GM10847 (cell line): ENCODE data around the gene FAM13A.

Experiments used
- POLR2A ChIP-seq: IDR thresholded peaks from 2 replicates; pipeline ENCODE4 v1.6.1; 2011; ENCODE audit not compliant: insufficient read length; ENCODE audit errors: extremely low read depth

FAM13A gene

DNA sequence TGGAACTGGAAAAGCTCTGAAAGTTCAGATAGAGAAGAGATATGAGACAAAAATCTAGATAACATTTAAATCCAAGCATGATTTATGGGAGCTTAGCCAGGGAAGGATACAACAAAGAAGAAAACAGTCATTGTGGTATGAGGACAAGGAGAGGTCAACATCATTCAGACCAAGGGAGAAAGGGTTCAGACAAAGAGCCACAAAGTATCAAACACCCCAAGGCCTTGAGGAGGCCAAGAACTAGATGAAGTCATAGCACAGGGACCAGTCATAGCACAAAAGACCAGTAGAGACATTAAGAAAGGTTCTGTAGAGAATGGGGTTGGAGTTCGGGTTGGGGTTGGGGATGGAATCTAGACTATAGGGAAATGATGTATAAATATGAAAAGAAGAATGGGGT is 282.0 kb downstream of the FAM13A start:
- no peak for TF ChIP-seq POLR2A

DNA sequence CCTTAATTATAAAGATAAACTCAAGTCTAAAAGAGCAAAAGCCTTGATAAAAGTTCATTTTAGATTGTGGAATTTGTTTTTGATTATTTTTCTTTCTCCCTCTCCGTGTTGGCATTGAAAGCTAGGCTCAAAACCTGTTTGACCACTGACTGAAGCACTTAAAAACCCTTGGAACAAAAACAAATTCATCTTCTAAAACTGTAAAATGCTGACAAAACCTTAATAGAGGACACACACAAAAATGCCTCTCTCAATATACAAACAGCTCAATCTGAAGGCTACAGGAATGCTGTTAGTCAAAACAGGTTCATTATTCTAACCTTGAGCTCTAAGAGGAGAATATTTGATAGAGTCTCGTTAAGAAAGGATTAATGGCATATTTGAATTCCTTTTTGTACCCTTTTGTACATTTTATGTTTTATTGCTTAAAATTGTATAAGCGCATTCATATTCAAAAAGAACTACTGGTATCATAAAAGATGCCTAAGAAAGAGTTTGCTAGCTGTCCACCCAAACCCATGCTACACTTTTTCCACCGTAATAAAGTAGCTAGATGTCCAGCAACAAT is 285.0 kb downstream of the FAM13A start:
- TF ChIP-seq POLR2A, result no peak

DNA sequence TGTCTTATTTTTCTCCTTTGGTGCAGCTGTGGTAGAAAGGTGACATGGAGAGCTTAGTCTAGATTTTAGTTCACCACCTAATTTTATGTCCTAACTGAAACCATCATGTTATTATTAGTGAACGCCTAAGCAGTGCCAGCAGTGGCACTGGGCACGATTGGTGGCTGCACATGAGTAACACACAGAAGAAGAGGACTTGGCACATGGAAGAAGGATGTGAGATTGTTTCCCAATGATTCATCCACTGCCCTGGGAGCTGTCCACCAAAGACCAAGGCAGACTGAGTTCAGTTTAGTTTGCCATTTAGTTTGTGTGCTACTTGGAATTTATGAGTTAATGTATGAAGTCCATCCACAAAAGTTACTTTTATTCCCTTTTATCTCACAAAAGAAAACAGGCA is 291.3 kb downstream of the FAM13A start:
- TF ChIP-seq POLR2A, result no peak

DNA sequence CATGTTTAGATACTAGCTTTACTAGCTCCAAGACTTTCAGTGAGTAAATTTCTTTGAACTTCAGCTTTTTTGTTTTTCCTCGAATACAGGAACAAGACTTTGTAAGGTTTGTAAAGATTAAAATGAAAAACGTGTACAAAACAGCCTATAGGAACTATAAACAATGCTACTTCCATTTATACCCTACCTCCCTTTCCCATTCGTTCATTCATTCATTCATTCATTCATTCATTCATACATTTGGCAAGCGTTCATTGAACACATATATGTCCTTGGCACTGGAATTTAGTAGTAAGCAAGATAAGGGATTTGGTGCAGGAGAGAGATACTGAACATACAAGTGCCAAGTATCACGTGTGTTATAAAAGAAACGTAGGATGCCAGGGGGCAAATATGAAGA is 293.9 kb downstream of the FAM13A start:
- no peak for TF ChIP-seq POLR2A

DNA sequence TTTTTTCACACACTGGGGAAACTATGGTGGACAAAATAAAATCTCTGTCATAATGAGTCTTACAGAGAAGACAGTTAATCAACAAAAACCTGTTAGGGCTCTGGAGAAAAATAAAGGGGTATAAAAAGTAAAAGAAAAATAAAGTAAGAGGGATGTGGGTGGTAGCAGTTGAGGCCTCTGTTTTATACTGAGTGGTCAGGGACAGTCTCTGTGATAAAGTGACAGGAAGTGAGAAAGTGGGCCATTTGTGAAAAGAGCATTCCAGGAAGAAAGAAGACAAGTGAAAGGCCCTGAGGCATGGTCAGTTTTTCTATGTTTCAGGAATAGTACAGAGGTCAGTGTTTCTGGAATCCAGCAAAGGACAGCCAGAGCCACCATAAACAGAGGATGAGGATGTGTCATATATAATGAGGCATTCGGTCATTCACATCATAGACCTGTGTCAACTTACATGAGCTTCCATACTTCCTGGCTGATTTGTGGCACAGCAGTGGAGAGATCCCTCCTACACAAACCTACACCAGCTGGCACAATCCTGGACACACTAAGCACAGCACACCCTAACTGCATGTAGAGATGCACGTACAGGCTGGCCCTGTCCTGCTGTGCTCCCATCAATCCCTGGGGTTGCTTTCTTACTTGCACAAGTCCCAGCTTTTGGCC is 295.0 kb downstream of the FAM13A start:
- TF ChIP-seq POLR2A, result no peak

DNA sequence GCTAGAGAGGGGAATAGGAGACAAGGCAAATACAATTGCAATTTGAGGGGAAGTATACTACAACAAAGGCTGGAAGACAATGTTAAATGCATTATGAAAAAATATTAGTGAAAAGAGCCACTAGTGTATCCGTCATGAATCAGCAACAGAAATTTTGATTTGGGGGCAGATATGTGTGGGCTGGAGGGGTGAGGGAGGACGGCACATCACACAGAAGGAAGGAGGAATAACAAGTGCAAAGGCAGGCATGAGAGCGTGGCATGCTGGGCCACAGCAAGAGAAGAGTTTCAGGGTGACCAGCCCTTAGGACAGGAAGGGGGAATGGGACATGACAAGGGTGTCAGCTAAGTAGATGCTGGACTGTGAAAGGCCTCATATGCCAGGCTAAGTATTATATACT is 295.6 kb downstream of the FAM13A start:
- no peak for TF ChIP-seq POLR2A

DNA sequence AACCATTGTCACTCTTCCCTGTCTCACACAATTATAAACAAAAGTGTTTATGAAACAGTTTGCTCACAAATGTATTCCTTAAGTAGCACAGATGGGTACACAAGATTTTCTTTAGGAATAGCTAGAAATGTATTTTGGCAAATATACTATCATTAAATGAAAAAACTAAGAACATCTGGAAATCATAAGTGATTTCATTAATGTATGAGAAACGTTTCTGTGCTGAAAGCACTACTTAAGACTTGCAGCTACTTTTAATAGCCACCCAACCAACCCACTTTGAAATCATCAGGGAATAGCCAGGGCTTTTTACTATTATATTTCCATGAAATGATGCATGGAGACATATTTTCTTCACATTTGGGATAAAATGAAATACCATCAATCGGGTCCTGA is 297.1 kb downstream of the FAM13A start:
- TF ChIP-seq POLR2A, result no peak

DNA sequence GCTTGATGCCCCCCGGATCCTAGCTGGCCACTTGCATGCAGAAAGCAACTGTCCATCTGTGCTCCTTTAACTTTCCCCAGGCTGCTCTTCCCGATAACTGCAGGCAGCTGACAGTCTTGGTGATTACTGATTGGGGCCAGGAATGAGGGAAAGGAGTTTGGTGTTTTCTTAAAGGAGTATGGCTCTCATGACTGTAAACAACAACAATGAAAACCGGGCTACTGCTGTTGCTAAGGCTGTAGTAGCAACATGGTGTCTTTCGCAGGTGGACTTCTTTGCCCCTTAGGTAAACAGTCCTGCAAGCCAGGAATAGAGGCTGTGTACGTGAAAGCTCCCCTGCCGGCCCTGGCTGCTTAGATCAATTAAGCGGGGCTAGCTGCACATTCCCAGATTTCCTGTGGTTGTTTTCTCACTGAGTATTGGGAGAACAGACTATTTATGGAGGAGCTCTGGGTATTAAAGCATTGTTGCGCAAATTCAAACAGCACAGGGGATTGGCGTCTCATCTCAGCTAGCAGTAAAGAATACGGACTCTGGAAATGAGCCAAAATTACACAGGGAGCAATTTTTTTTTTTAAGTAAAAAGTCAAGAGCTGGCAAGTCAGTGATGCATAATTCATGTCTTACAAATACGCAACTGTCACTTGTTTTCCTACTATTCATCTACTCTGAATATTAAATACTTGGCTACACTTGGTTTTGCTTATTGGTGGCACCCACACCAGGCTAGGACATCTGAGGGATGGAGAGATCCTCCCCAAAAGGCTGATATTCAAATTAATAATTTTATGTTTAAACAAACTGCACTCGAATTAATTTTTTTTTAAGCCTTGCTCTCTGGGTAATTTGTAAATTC is 297.7 kb downstream of the FAM13A start:
- no peak for TF ChIP-seq POLR2A

DNA sequence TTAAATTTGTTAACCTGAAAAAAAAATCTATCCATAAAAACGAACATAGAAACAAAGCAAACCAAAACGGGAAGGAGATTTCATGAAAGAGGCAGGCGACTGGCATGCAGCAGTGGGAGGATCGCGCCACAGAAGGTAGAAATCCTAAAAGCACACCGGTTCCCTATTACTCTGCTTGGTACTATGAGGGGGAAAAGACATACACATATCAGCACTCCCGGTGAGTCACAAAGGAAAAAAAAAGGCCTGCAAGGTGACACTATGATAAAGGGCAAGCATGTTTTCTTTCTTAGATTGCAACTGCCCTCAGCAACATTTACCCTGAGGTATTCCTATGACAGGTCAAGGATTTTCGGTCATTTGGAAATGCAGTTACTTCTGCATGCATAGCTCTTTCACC is 298.7 kb downstream of the FAM13A start:
- TF ChIP-seq POLR2A, result no peak

DNA sequence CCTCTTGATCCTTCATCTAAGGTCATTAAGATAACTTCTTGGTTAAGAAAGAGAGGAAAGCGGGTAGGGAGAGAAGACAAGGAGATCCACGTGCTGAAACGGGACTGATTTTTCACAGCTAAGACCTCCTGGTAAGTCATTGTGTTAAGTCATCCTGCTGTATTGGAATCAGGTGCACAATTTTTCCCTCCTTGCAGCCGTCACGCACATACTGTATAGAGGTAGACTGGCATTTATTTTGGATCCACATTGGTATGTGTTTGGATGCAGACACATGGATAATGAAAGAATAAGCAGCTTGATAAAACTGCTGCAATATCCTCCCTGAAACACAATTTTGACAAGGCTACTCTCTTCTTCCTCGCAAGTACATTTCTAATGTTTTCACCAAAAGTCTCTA is 299.2 kb downstream of the FAM13A start:
- TF ChIP-seq POLR2A, result no peak

DNA sequence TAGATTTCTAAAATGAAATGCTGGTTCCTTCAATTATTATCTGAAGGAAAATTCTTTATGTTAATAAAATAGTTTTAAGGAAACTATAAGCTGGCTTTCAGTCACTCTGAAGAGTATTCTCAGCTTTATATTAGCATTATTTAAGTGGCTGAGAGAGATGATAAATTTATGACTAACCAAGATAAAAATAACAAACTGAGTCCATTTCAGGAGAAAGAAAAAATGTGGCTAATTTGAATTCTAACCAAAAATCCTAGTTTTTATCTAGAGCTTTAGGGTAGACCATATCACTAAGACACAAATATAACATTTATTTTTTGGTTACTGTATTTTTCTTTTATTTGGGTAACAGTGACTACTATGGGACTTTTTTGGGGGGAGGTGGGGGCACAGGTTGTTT is 299.9 kb downstream of the FAM13A start:
- TF ChIP-seq POLR2A, result no peak

DNA sequence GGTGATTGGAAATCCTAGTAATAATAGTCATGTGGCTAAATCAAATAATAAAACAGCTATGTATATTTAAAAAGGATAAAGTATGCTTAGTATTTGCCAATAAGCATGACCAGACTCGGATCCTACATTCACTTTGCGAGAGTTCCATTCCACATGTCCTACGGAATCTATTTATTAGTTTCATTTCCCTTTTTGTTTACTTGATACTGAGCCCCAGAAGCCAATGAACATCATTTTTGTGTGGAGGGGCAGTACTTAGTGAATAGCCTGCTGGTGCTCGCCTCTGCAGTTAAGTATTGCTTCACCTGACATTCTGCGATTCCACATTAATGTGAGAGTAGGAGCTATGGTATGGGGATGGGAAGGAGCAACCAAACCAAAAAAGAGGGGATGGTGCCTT is 300.8 kb downstream of the FAM13A start:
- no peak for TF ChIP-seq POLR2A

DNA sequence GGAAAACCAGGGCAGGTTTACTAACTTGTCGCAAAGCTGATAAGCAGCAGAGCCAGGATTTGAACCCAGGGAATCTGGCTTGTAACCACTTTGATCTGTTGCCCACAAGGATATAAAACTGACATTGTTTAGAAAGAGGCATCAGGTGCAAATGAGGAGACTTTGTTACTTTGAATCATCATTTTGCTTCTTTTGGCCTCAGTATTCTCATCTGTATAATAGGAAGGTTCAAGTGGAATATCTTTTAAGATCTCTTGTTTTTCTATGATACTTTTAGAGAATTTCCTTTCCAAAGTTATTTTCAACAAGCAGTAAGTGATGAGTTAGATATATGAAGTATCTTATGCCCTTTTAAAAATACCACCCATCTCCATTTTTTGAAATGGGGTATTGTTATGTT is 301.5 kb downstream of the FAM13A start:
- no peak for TF ChIP-seq POLR2A

DNA sequence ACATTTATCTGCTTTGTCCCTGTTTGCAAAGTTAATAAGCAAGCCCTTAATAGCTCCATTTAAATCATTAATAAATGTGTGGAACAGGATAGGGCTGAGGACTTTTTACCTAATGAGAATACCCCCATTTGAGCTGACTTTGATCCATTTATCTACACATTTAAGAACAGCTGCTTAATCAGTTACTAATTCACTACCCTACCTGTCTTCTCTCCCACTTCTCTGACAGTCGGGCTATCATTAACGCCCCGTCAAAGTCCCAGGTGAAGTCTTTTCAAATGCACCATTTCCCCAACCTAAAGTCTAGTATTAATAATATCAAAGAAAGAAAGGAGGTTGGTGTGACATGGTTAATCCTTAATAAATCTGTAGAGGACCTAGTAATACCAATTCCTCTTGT is 302.2 kb downstream of the FAM13A start:
- TF ChIP-seq POLR2A, result no peak

DNA sequence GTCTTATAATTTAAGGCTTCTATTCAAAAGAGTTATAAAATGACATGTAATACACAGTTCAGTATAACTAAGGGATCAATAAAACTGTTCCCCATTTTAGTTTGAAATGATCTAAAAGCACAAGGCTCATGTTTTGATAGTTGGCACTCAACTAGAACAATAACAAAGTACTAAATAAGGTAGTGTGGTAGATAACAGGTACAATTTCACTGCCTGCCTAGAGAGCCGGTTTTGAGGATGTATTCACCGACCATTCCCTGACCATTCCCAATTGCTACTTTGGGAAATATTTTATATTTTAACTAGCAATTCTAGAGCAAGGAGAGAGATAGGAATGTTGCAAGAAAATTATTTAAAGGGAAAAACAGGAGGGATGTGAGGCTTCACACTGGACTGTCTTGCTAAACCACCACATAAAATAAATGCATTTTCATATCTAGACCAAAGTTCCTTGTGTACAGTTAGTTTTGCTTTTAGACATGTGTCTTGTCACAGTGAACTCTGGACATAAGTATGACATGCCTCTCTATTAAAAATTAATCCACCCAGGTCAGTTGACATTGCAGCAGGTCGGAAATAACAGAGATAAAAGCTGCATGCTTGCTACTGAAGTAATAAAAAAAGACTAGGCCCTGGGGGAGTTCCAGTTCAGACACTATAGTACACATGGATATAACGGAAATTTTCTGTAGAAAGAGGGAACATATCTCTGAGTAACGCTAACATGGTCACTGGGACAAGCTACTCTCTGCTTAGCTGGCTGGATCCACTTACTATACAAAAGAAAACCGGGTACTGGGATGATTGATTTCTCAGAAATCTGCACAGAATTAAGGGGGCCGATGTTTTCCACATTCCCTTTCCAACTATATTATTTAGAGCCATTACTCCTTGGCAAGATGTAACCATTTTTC is 303.1 kb downstream of the FAM13A start:
- TF ChIP-seq POLR2A, result no peak

DNA sequence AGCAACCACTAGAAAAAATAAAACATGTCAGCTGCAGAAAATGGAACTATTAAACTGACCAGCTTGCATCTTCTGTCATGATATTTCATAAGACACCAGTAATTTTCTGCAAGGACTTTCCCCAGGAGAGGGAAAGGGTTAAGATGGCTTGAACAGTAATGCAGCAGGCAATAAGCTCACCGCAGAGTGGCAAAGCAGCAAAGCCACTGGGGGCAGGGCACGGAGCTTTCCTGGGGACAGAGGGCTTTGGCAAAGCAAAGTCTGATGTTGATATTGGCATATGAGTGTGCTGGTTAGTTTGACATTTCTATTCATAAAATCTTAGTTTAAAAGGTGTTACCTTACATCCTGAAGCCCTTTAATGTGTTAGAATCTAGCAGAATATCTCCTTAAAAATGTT is 304.2 kb downstream of the FAM13A start:
- no peak for TF ChIP-seq POLR2A

DNA sequence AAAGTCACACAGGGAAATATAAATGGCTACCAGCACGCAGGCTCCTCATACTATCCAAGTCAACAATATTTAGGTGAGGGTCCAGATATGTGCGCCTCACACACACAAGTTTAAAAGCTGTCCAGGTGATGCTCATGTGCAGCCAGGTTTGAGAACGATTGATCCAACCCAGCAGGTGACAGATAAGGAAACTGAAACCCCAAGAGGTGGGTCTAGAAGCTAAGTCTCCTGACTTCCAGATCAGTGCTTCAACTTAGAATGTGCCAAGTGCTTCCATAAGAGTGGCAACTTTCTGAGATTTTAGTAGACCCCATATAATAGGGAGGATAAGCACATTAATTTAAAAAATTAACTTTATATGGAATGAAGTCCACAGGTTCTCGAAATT is 304.9 kb downstream of the FAM13A start:
- TF ChIP-seq POLR2A, result no peak
